PC-3 (cell line): ENCODE data around the gene GRIN2D. TPM values are rescaled to one million over a fixed set of nuclear protein-coding genes. Genes with fewer than 3 reads are reported as not detected.

ENCODE experiments used
- ATAC-seq: fragments of 200-7000 bp; cut with Tn5 transposase; 2 replicates; pipeline ENCODE4 v1.9.1; 2020; ENCODE audit warnings: mild to moderate bottlenecking, moderate library complexity
- BruUV-seq: library from RNA; stranded (reverse); fragments of 400-500 nt; replicated peaks from 2 replicates; lab custom pipeline; 2021; lab: Mats Ljungman, UMichigan
- CTCF ChIA-PET: fragments of 300-600 bp; sonication (Branson Sonifier 250); formaldehyde crosslinking; loops from one replicate; lab custom pipeline; 2022; ENCODE audit warnings: antibody characterized with exemption; lab: Charles Lee
- POLR2A ChIA-PET: fragments of 300-600 bp; sonication (Branson Sonifier 250); formaldehyde crosslinking; loops from one replicate; lab custom pipeline; 2022; ENCODE audit warnings: antibody characterized with exemption; ENCODE audit not compliant: unreplicated experiment; lab: Charles Lee
- DNase-seq: peaks from one replicate; pipeline ENCODE4 v3.0.0-alpha.2; 2015
- H2AFZ ChIP-seq: fragments of 300-600 bp; sonication (generic); 2 replicates; pipeline ENCODE4 v1.6.0; 2016; ENCODE audit warnings: antibody characterized with exemption, low read length
- H3F3A ChIP-seq: fragments of 300-600 bp; sonication (generic); one replicate; pipeline ENCODE4 v1.6.0; 2017; ENCODE audit warnings: antibody characterized with exemption, low read length, control low read depth, mild to moderate bottlenecking; ENCODE audit not compliant: unreplicated experiment
- H3K27ac ChIP-seq: fragments of 300-600 bp; sonication (generic); 2 replicates; pipeline ENCODE4 v1.5.1; 2016; ENCODE audit warnings: mild to moderate bottlenecking, low read length
- H3K27me3 ChIP-seq: fragments of 300-600 bp; sonication (generic); 2 replicates; pipeline ENCODE4 v1.6.1; 2016; ENCODE audit warnings: low read length, mixed read lengths
- H3K36me3 ChIP-seq: fragments of 300-600 bp; sonication (generic); 2 replicates; pipeline ENCODE4 v1.6.1; 2016; ENCODE audit warnings: low read depth, mixed run types, low read length, mixed read lengths
- H3K4me1 ChIP-seq: fragments of 300-600 bp; sonication (generic); 2 replicates; pipeline ENCODE4 v1.5.1; 2016; ENCODE audit warnings: low read length; ENCODE audit not compliant: insufficient read depth
- H3K4me2 ChIP-seq: fragments of 300-600 bp; sonication (generic); 2 replicates; pipeline ENCODE4 v1.6.0; 2016; ENCODE audit warnings: low read length
- H3K4me3 ChIP-seq: fragments of 300-600 bp; sonication (generic); 2 replicates; pipeline ENCODE4 v1.5.1; 2016; ENCODE audit warnings: mild to moderate bottlenecking, low read length, mixed read lengths
- H3K79me2 ChIP-seq: fragments of 300-600 bp; sonication (generic); 2 replicates; pipeline ENCODE4 v1.6.1; 2017; ENCODE audit warnings: low read length, mixed read lengths
- H3K9ac ChIP-seq: fragments of 300-600 bp; sonication (generic); 2 replicates; pipeline ENCODE4 v1.6.0; 2016; ENCODE audit warnings: mild to moderate bottlenecking, low read length
- H3K9me2 ChIP-seq: fragments of 300-600 bp; sonication (generic); replicated peaks from 2 replicates; pipeline ENCODE4 v1.6.1; 2016; ENCODE audit warnings: mixed run types, low read length, mixed read lengths
- H3K9me3 ChIP-seq: fragments of 300-600 bp; sonication (generic); 2 replicates; pipeline ENCODE4 v1.6.1; 2016; ENCODE audit warnings: low read length, mixed read lengths
- H4K20me1 ChIP-seq: fragments of 300-600 bp; sonication (generic); 2 replicates; pipeline ENCODE4 v1.6.1; 2016; ENCODE audit warnings: low read length, mixed read lengths
- CTCF ChIP-seq: fragments of 300-600 bp; sonication (generic); conservative IDR thresholded peaks from 2 replicates; pipeline ENCODE4 v1.5.1; 2017; ENCODE audit warnings: antibody characterized with exemption, low read depth, mild to moderate bottlenecking, low read length
- EZH2 ChIP-seq: fragments of 300-600 bp; sonication (generic); IDR thresholded peaks from one replicate; pipeline ENCODE4 v1.6.1; 2017; ENCODE audit warnings: antibody characterized with exemption, mild to moderate bottlenecking, low read length; ENCODE audit not compliant: unreplicated experiment
- EZH2phosphoT487 ChIP-seq: fragments of 300-600 bp; sonication (generic); IDR thresholded peaks from 2 replicates; pipeline ENCODE4 v1.6.1; 2018; ENCODE audit warnings: mild to moderate bottlenecking, antibody characterized with exemption, low read length, borderline replicate concordance
- intact Hi-C: fragments of 100-400 bp; cut with micrococcal nuclease; formaldehyde crosslinking; loops from 2 replicates; pipeline ENCODE4 v1.9.0; 2023
- total RNA-seq: library from RNA; depleted of rRNA; stranded (reverse); fragments of >200 nt; gene quantifications from 2 replicates; pipeline ENCODE4 v1.2.3, GENCODE V29; 2014

The GRIN2D gene
- total RNA-seq, 1 experiment from 2014 or later = 0.51 TPM

- Histone ChIP-seq H3K79me2 (no peaks in the 10 kb centered on the region), H3K4me1 (peaks cover 9% of the 10 kb centered on the region)
- no TSS peak for BruUV-seq
Observed at GRCh38 chr19:48397263-48398101, 4.0 kb downstream of the GRIN2D start.

GRCh38 chr19:48398102-48398374 lies 4.6 kb downstream of the GRIN2D start:
- no peaks in the 10 kb centered on the region for H3K9me2 ChIP-seq
- CTCF ChIA-PET = no interaction called here
- peak overlapping the region; percentile 63 for H3K9ac ChIP-seq
- H4K20me1 ChIP-seq = no peaks in the 10 kb centered on the region
- H3K27me3 ChIP-seq = no peaks in the 10 kb centered on the region; the same call in 1 of the 2 replicates
- peak overlapping the region; percentile 81 for H3K4me2 ChIP-seq
- no peak overlapping the region for H3K27ac ChIP-seq
- H3F3A ChIP-seq = no peaks in the 10 kb centered on the region
- ATAC-seq (no peak), DNase-seq (no peak)
- TF ChIP-seq CTCF (no peak), EZH2phosphoT487 (no peak), EZH2 (no peak)
- peaks cover 9% of the 10 kb centered on the region for H3K4me1 ChIP-seq
- H3K79me2 ChIP-seq = no peaks in the 10 kb centered on the region
- peak overlapping the region; percentile 67 for H2AFZ ChIP-seq
- H3K9me3 ChIP-seq = no peaks in the 10 kb centered on the region
- intact Hi-C loops = no loop called here
- H3K4me3 ChIP-seq = peak overlapping the region; percentile 64
- BruUV-seq = no TSS peak
- POLR2A ChIA-PET = no interaction called here
- H3K36me3 ChIP-seq = no peaks in the 10 kb centered on the region

More at GRCh38 chr19:48397263-48398101, 4.0 kb downstream of the GRIN2D start:
- peak overlapping the region; percentile 63 for H3K9ac ChIP-seq
- POLR2A ChIA-PET = no interaction called here
- no peaks in the 10 kb centered on the region for H3K36me3 ChIP-seq
- no peak overlapping the region for H3K27ac ChIP-seq
- CTCF ChIA-PET = no interaction called here
- H3K4me2 ChIP-seq = peak overlapping the region; percentile 81
- H4K20me1 ChIP-seq = no peaks in the 10 kb centered on the region
- ATAC-seq = no peak
- H3K4me3 ChIP-seq = peak overlapping the region; percentile 64
- no peak for DNase-seq
- TF ChIP-seq EZH2phosphoT487 (no peak), CTCF (no peak), EZH2 (no peak)
- H3K9me3 ChIP-seq = no peaks in the 10 kb centered on the region
- peak overlapping the region; percentile 67 for H2AFZ ChIP-seq
- no peaks in the 10 kb centered on the region; the same call in 1 of the 2 replicates for H3K27me3 ChIP-seq
- no peaks in the 10 kb centered on the region for H3F3A ChIP-seq
- intact Hi-C loops = no loop called here
- H3K9me2 ChIP-seq = no peaks in the 10 kb centered on the region
